Anterior cingulate cortex (tissue), 58 donors: ENCODE data around the gene CHRM5.
A peak's percentile ranks its signal among the peaks of the same experiment; 100 is the strongest.
"Not testable (repeated sequence)": the region's sequence is repeated elsewhere in the genome, so short reads cannot be mapped to it uniquely, and the experiment has no call there.

Source experiments
- DNase-seq, 58 donors: peaks; one replicate each; lab custom pipeline; 2025; lab: John Stamatoyannopoulos, UW

Gene CHRM5

GRCh38 chr15:33985751-33986150 is 17.5 kb downstream of the CHRM5 start:
- no peak for DNase-seq

GRCh38 chr15:33987444-33987843 is 19.1 kb downstream of the CHRM5 start:
- DNase-seq: peak in 1 of 58 donors; percentile 23

DNA sequence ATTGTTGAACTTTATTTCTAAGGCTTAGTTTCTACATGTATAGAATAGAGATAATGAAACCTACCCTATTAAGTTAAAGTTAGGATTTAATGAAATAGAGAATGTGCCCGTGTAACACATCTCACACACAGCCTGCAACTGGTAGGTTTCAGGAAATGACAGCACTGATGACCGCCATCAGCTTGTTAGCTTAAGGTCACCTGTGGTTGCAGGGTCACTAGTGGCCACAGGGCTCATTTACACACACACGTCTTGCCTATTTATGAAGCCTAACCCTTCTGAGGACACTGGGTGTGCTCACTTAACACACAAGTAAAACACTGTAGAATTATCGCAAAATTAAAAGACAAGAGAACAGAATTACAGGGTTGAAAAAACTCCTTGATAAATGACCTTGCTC is 20.1 kb downstream of the CHRM5 start:
- no peak for DNase-seq

DNA sequence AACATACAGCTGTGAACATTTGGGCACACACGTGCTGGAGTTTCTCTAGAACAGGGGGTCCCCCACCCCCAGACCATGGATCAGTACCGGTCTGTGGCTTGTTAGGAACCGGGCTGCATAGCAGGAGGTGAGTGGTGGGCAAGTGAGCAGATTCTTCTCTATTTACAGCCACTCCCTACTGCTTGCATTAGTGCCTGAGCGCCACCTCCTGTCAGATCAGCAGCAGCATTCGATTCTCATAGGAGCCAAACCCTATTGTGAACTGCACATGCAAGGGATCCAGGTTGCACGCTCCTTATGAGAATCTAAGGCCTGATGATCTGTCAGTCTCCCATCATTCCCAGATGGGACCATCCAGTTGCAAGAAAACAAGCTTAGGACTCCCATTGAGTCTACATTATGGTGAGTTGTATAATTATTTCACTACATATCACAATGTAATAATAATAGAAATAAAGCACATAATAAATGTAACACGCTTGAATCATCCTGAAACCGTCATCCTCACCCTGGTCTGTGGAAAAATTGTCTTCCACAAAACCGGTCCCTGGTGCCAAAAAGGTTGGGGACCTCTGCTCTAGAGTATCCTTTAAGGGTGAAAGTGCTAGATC is 25.8 kb downstream of the CHRM5 start:
- DNase-seq: peak in 6 of 58 donors; percentile 3 to 25 (median 12)

GRCh38 chr15:33995666-33996065 is 27.4 kb downstream of the CHRM5 start:
- not testable (repeated sequence) for DNase-seq

- DNase-seq: no peak
These were observed 33.2 kb downstream of the CHRM5 start for GRCh38 chr15:34001536-34001935.

DNA sequence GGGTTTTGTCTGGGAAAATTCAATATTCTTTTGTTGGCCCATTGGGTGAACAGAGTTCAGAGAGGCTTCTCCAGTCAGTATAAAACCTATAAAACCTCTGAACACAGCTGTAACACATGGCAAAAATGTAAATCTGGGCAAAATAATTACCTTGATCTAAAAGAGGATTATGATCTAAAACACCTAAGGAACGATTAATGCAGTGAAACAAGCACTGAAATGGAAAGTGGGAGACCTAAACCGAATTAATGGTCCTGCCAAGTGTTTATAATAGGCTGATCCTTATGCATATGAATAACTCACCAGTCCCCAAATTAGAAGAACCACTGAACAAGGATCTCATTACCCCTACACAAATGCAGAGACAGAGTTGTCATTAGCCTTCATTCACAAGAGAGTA is 38.1 kb downstream of the CHRM5 start:
- no peak for DNase-seq

GRCh38 chr15:34009656-34010055 is 41.4 kb downstream of the CHRM5 start:
- DNase-seq: no peak

DNA sequence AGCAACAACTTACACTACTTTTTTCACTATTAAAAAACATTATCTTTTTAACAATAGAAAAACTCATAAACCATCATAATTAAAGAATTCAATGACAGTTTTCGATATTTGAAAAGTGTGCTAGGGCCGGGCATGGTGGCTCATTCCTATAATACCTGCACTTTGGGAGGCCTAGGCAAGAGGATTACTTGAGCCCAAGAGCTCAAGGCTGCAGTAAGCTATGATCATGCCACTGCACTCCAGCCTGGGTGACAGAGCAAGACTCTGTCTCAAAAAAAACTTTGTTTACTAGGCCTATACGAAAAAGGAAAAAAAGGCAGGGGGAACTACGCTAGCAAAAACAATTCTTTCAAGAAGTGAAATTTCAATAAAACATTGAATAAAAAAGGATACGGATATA is 42.6 kb downstream of the CHRM5 start:
- no peak for DNase-seq

- no peak for DNase-seq
These were observed 43.2 kb downstream of the CHRM5 start for GRCh38 chr15:34011481-34011880.

DNA sequence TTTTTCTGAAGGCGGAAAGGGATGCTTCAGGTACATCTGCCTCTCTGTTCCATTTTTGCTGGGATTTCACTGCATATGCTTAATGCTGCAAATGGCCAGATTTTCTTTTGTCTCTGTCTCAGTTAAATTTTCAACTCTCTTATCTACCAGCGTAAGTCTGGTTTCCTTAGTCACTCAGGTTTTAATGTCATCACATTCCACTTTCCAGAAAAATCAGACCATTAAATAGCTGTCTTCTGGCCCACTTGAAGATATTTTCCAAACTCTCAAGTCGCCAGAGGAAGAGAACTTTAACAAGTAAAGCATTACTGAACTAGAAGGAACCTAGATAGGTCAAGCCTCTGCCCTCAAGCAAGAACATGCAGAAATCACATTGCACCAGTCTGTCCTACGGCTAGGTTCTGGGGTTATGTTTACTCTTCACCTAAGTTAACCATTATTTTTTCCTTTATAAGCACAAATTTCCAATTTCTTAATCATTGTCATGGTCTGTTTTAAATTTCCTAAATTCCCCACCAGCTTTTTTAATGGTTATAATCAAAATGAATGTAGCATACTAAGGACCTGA is 44.2 kb downstream of the CHRM5 start:
- DNase-seq: no peak

- DNase-seq: no peak
These were observed 45.4 kb downstream of the CHRM5 start for GRCh38 chr15:34013746-34014145.

DNA sequence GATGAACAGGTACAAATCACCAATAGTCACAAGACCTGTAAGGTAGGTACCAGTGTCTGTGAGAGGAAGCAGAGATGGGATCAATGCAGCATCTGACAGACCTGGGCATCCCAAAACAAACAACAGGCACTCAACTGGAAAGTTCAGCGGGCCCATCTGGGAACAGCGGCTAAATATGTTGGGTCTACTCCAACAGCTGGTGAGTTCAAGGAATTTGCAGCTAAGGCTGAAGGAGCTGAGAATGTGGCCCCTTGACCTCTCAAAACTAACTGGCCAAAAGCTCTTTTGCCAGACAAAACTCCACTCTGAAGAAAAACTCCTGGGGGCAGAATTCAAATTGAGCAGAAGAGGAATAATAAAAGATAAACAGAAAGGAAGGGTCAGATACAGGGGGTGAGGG is 46.3 kb downstream of the CHRM5 start:
- no peak for DNase-seq

- no peak for DNase-seq
These were observed 49.8 kb downstream of the CHRM5 start for GRCh38 chr15:34018021-34018645.

DNA sequence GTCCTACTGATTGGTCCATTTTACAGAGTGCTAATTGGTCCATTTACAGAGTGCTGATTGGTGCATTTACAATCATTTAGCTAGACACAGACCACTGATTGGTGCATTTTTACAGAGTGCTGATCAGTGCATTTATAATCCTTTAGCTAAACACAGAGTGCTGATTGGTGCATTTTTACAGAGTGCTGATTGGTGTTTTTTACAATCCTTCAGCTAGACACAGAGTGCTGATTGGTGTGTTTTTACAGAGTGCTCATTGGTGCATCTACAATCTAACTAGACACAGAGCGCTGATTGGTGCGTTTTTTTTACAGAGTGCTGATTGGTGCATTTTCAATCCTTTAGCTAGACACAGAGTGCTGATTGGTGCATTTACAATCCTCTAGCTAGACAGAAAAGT is 50.4 kb downstream of the CHRM5 start:
- not testable (repeated sequence) for DNase-seq

GRCh38 chr15:34019369-34019990 is 51.2 kb downstream of the CHRM5 start:
- no peak for DNase-seq

DNA sequence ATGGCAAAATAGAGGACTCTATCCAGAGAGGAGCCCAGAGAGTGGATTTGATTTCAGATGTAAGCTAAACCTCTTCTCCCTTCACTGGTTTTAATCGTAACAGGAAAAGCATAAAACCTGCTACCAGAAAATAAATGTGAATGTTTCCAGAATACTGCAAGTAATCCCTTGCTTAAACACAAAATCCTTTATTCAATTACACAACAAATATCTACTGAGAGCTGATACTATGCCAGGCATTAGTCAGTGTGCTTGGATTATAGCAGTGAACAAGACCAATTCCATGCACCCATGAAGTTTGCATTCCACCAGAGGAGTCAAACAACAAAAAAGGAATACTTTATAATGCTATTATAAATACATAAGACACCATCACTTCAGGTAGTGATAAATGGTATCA is 55.6 kb downstream of the CHRM5 start:
- DNase-seq: no peak

DNA sequence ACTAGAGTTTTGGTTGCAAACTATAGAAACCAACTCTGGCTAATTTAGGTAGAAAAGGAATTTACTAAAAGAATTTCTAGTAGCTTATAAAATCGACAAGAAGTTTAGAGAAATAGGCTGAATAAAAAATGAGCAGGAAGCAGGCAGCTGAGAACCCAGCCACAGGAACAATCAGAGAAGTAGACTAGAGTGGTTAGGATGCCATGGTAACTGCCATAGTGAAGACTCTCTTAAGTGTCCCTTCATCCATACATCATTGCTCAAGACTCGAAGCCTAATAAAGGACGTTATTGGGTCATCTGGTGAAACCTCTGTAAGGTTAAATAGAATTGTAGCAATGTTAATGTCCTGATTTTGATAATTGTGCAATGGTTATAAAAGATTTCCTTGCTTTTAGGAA is 57.0 kb downstream of the CHRM5 start:
- no peak for DNase-seq

DNA sequence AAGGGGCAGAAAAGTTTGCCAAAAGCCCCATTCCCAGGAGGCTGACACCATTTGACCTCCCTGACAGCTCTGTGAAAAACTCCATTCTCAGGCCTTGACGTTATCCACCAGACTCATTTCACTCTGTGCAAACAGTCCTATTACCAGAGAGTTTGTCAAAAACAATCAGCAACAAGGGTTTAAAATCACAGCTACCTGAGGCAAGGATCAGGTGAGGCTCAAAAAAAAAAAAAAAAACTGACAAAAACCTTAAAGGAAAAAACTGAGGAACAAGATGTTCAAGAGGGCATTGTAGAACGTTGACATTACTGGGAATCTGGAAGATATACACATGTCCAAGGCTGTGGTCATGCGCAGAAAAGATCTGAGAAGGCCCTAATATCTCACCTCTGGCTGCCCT is 59.3 kb downstream of the CHRM5 start:
- DNase-seq: no peak

DNA sequence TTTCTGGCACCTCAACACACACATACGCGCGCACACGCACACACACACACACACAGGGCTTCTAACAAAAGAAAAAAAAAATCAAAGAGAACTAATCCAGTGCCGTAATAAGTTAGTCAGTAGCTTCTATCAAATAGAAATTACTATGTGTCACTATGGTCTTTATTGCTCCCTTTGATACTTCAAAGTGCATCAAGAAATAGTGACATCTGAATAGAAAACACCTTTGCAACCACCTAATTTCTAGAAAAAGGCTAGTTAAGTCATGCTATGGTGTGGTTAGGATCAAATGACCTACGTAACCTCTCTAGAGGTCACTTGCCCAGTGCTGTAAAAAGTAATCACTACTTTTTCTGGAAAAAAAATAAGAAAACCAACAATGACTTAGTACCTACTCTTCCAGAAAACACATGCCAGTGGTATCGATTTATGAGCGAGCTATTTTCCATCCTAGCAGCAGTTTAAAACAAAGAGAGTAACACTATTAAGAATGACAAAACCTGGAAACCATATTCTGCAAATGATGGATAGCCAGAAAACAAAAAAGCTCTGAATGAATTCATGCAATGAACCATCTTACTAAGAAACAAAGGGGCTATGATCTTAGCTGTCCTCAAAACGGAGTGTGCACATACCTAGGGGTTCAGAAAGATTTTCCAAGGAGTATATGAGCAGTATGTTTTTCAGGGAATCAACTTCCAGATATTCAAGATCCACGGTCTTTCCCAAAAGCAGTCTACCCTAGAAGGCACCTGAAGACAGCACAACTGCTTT is 63.9 kb downstream of the CHRM5 start:
- no peak for DNase-seq
